CD4-positive, alpha-beta T cell treated with Interleukin-17A for 1 hour (primary cell): ENCODE measurements around the gene RTP5.
A peak's percentile ranks its signal among the peaks of the same experiment; 100 is the strongest.
"Not testable (repeated sequence)": the region's sequence is repeated elsewhere in the genome, so short reads cannot be mapped to it uniquely, and the experiment has no call there.

Source experiments
- DNase-seq: peaks from one replicate; pipeline ENCODE4 v3.0.0-alpha.2; 2020

RTP5 gene

DNA sequence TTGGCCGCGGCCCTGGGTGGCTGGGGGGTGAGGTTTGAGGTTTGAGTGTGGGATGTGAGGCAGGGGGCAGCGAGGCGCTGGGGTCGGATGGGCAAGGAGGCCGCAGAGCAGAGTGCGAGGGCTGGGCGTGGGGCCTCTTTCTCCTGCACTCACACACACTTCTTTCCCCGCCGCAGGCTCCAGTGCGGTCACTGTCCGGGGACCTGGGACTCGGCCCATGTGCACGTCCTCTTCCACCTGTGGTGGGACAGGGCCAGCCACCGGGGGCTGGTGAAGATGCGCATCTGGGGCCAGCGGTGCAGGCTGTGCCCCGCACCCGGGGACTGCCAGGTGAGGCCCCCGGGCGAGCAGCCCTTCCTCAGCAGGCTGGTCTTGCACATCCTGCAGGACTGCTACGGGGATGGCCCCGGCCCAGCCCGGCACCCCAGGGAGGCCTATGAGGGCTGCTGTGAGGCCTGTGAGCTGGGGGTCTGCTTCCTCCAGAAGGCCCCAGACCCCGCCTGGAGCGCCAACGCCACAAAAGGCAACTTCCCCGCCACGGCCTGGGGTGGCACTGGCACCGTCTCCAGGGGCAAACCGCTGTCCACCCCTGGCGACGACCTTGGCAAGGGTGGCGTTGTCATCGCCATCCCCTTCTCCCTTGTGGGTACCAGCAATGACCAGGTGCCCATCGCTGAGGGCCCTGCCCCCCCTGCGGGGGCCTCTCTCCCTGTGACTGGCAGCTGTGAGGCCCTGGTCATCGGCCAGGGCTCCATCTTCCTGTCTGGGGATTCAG lies 2.2 kb downstream of the RTP5 start:
- DNase-seq, result no peak

DNA sequence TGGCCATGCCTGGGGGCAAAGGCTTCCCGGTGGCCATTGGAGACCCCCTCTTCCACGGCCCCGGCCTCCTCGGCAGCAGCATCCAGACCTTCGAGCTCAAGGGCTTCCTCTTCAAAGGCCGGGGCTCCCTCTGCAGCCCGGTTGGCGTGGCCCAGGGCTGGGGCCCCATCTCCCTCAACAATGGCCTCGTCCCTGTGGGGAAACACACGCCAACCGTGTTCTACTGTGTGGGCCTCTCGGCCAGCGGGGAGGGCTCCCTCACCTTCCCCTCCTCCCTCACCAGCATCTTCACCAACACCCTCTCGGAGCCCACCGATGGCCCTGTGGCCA lies 2.7 kb downstream of the RTP5 start:
- DNase-seq, result no peak

DNA sequence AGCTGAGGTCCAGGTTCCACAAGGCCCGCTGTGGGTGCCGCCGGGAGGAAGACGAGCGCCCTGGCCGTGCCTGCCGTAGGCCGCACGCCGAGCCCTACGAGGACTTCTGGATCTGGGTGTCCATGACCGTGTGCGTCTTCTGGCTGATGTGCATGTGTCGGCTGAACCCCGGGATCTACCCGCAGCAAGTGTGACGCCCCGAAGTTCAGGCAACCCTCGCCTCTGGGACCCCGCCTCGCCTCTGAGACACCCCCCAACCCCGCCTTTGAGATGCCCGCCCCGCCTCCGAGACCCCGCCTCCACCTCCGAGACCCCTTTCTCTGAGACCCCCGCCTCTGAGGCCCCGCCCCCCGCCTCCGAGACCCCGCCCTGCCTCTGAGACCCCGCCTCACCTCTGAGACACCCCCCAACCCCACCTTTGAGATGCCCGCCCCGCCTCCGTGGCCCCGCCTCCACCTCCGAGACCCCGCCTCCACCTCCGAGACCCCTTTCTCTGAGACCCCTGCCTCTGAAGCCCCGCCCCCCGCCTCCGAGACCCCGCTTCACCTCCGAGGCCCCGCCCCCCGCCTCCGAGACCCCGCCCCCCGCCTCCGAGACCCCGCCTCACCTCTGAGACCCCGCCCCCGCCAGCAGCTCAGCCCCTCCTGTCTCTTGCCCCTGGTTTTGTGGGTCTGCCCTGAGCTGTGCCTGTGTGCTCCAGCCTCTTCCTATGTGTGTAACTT lies 3.7 kb downstream of the RTP5 start:
- DNase-seq, result no peak

DNA sequence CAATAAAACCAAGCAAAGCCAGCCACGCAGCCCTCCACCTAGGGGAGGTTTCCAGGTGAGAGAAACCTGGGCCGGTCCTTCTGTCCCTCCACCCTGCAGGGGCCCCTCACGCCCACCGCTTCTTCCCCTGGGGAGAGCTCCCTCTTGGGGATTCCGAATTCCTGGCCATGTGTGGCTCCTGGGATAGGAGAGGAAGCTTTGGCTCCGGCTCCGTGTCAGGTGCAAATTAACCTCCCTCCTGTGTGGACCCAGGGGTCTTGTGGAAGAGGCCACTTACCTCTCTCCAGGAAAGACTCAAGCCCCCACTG lies 4.2 kb downstream of the RTP5 start:
- DNase-seq, result no peak

DNA sequence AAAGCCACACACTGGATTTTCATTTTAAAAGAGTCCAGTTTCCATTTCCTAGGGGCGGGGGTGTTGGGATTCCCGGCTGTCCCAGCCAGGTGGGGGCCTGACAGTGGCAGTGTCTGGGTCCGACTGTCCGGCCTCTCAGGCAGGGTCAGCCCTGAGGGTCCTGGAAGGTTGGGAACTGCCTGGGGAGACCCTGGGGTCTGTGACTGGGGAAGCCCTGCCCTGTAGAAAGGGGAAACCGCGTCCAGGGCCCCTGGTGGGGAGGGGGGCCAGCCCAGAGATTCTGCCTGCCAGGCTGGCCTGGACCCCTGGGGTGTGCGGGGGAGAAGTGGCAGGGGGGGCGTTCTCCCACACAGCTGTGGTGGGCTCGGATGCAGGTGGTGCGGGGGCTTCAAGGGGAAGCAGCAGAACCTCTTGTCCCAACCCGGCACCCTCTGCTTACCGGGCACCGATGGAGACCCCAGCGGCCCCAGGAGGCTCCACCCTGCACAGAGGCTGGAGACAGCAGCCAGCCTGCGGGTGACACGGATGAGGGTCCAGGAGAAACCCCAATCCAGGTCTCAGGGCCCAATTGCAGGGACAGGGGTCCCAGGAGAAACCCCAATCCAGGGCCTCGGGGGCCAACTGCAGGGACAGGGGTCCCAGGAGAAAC lies 4.9 kb downstream of the RTP5 start:
- DNase-seq, result no peak

DNA sequence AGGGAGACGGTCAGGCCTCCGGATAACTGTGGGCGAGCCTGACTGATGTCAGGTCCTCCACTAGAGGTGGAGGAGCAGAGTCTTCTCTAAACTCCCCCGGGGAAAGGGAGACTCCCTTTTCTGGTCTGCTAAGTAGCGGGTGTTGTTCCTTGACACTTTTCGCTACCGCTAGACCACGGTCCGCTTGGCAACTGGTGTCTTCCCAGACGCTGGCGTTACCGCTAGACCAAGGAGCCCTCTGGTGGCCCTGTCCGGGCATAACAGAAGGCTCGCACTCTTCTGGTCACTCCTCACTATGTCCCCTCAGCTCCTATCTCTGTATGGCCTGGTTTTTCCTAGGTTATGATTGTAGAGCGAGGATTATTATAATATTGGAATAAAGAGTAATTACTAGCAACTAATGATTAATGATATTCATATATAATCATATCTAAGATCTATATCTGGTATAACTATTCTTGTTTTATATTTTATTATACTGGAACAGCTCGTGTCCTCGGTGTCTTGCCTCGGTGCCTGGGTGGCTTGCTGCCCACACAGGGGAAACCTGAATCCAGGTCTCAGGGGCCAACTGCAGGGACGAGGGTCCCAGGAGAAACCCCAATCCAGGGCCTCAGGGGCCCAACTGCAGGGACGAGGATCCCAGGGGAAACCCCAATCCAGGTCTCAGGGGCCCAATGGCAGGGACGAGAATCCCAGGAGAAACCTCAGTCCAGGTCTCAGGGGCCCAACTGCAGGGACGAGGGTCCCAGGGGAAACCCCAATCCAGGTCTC lies 6.4 kb downstream of the RTP5 start:
- DNase-seq, result not testable (repeated sequence)

DNA sequence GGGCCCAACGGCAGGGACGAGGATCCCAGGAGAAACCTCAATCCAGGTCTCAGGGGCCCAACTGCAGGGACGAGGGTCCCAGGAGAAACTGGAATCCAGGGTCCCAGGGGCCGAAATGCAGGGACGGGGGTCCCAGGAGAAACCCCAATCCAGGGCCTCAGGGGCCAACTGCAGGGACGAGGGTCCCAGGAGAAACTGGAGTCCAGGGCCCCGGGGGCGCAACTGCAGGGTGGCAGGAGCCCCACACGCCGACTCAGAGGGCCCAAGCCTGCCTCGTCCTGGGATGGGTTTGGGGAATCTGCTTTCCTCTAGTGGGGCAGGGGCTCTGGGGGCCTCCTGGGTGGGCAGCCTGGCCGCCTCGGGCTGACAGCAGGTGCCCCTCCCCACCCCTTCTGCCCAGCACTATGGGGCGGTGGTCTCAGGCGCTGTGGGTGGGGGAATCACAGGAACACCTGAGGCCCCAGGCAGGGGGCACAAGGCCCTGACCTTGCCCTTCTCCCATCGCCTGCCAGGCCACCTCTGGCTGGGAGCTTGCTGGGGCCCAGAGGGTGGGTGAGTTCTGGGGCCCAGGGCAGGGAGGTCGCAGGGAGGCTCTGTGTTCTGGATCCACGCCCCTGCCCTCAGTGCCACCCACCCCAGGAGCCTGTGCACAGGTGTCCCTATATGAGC lies 7.1 kb downstream of the RTP5 start:
- DNase-seq, result no peak

DNA sequence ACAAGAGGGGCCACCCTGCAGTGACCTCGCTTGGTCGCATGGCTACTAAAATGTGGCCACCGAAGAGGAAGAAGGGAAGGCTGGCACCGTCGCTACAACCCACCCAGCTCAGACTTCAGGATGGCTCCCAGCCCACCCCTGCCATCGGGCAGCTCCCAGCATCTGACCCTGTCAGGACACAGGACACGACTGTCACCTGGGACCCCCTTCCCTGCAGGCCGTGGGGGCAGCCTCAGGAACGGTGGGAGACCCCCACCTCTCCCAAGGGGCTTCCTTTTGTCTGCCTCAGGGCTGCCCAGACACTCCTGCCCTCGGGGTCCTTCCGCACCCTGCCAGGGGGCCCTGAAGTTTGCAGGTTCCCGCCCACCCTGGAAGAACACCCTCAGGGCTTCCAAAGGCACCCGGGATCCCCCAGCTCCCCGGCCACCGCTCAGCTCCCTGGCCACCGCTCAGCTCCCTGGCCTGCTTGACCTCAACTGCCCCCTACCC lies 7.7 kb downstream of the RTP5 start:
- no peak for DNase-seq

DNA sequence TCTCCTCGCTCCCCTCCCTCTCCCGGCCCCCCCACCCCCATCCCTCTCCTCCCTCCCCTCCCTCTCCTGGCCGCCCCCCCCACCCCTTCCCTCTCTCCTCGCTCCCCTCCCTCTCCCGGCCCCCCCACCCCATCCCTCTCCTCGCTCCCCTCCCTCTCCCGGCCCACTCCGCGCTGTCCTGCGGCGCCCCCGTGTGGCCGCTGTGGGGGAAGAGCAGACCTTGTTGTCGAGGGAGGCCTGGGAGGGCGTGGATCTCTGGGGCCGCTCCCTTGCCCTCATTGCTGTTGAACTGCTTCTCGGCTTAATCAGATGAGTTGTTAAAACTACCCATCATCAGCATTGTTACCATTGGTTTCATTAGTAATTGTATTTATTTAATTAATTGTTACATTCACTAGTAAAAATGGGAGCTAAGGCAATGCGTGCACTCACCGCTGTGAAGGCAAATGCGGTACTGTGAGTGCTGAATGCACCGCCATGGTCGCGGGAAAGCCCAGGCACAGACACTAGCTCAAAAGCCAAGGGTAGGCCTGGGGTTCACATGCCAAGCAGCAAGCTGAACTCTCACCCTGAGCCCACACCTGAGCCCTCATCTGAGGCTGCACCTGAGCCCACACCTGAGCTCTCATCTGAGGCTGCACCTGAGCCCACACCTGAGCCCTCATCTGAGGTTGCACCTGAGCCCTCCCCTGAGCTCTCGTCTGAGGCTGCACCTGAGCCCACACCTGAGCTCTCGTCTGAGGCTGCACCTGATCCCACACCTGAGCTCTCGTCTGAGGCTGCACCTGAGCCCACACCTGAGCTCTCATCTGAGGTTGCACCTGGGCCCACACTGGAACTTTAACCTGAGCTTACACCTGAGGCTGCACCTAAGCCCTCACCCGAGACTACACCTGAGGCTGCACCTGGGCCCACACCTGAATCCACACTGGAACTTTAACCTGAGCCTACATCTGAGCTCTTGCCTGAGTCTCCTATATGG lies 8.8 kb downstream of the RTP5 start:
- DNase-seq, result peak; percentile 80

DNA sequence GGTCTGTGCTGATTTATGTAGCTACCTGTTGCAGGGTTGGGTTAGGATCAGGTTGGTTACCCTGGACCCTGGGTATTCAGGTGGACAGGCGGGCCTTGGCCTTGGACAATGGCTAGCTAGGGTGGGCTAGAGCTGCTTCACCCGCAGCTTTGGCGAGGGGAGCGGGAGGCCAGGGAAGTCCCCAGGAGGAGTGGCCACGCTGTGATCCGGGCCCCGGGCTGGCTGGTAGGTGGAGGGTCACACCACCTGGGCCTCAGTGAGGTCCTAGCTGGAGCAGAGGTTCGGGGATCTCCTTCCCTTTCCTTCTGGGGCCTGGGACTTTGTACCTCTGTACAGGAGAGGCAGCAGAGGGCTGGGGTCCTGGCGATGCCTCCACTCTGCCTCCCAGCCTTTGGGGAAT lies 9.8 kb downstream of the RTP5 start:
- DNase-seq, result no peak

DNA sequence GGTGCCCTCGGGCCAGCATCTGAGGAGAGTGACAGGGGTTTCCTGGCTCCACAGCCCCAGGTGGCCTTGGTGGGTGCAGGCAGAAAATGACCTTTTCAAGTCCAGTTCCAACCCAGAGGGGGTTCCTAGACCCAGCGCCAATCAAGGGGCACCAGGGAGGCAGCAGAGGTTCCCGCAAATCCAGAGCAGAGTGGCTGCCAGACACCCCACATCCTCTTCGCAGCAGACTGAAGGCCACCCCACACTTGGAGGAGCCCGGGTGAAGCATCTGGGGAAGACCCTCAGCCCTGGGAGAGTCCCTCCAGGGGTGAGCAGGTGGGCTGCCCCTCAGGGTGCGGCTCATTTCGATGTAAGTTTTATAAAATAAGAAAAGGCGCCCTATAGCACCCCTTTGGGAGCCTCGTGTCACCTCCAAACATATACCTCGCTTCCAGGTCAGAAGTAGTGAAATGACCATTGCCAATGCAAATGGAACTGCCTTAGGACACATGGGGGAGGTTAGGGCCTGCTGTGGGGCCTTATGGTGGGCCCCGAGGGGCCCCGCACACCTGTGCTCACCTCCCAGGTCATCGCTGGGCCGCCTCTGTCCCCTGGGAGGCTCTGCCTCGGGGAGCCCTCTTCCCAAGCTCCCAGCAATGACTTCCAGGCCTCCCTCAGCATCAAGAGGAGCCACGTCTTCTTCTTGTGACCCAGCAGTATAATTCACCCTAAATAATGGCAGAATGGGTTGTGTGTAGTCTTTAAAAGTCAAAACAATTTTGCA lies 11.0 kb downstream of the RTP5 start:
- DNase-seq, result no peak

DNA sequence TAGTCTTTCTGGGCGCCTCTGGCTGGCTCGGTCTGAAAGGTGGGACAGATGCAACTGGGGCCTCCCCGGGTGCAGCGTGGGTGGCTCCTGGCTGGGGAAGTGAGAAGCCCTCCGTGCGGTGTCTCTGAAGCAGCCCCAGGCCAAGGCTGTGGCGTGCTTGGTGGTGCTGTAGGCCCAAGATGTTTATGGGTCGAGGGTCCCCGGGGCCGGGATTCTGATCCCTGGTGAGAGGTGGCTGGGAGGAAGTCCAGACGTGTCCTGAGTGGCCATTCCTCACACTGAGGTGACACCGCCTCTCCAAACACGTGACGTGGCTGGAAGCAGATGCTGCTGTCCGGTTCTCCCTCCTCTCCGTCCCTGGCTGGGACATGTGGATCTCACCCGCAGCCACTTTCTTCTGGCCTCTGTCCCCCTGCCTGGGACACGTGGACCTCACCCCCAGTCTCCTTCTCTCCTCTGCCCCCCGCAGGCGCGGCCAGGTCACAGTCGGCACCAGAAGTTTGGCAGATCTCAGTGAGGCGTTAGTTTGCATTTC lies 12.6 kb downstream of the RTP5 start:
- peak; percentile 30 for DNase-seq

DNA sequence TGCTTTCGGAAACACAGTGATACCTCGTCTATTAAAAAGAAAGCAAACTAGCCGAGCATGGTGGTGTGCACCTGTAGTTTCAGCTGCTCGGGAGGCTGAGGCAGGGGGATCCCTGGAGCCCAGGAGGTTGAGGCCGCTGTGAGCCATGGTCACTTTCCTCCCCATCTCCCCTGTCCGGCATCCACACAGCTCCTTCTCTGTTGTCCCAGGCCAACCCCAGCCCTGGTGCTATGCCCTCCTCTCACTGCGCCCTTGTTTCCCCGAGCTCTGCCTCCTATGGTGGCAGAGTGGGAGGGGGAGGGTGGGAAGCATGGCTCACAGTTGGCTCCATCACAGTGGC lies 15.4 kb downstream of the RTP5 start:
- DNase-seq, result no peak

DNA sequence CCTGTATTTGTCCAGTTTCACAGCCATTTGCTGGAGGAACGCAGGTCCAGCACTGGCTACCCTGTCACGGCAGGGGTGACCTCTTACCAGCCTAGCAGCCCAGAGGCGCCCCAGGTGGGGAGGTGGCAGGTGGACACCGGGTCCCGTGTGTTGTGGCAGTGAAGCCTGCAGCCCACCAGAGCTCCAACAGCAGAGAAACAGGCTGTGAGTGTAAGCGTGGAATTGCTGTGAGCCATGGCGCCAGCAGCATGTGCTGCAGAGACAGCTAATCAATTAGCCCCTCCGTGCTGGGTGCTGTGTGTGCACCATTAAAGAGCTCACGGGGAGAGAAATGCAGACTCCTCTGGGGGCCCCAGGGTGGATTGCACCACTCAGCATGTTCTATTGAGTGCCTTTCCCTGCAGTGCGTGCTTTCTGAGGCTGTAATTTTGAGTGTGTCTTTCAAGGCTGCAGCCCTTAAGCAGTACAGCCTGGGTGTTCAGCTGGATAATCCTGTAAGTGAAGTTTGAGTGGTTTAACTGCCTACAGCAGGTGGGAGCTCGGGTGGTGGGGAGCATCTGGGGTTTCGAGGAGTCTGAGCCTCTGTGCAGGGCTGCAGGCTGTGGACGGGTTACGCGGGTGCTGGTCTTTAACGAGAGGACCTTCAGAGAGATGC lies 15.9 kb downstream of the RTP5 start:
- no peak for DNase-seq

DNA sequence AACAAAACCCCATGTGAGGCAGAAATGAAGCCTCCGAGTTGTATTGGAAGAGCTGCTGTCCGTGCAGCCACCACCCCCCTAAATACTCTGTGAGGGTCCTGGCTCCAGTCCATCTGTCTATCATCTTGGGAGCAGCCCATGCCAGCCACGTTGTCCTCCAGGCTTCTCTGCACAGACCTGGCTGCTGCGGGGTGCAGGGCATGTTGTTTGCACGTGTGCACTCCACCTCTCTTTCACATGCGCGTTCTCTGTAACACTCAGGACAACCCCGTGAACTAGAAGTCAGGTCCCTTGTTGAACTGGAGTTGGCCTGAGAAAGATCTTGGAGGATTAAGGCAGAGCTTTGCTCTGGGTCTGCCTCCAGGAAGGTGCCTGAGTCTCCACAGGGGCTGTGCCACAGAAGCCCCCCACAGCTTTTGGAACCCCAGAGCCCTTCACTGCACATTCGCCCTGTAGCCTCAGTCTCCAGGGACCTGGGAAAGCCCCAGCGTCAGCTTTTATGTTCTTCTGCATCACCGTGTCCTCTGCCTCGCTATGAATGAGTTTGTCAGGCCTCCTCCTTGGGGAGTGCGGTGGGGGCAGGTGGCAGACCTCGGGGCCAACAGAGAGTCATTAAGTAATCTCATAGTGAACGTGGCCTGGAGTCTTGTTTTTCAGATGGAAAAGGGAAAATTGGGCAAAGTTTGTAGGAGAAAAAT lies 16.6 kb downstream of the RTP5 start:
- DNase-seq, result no peak

DNA sequence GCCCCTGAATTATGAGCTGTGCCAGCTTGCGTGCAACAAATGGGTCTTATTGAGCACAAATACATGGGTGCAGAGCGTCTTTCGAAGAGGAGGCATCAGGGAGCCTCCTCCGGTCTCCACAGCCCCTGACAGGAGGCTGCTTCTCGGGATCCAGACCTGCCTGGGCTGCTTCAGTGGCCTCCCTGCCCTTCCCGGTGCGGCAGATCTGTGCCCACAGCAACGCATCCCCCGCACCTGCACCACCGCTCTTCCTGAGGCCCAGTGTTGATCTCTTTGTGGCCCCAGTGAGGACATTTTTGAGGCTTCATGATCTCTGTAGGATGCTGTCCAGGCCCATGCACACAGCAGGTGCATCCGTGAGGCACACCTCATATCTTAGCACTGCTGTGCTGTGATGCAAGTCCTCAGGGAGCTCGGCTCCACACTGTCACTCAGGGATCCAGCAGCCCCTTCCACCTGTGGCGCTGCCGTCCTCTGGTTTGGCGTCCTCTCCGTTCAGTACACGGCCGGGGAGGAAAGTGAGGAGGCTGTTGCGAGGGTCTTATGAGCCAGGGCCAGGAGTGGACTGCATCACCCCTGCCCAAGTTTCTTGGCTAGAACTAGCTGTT lies 17.4 kb downstream of the RTP5 start:
- DNase-seq, result no peak

DNA sequence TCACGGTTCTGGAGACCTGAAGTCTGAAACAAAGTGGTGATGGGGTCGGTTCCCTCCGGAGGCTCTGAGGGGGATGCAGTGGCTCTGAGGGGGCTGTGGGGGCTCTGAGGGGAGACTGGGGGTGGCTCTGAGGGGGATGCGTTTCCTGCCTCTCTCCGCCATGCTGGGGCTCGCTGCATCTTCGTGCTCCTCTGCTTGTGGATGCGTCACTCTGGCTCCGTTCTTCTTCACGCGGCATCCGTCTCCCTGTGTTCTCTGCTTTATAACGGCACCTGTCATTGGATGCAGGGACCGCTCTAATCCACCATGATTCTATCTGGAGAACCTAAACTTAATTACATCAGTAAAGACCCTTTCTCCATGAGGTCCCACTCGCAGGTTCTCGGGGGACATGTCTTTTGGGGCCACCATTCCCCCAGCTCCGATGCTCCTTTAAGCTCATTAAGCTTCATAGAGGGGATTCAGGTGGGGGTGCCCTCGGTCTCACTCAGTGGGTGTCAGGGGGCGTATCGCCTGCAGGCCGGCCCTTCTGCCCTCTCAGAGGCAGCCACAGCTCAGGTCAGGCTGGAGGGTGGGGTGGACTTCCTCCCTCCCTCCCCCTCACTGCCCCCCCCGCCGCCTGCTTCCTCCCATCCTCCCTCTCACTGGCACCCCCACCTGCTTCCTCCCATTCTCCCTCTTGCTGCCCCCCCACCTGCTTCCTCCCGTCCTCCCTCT lies 18.4 kb downstream of the RTP5 start:
- DNase-seq, result no peak

DNA sequence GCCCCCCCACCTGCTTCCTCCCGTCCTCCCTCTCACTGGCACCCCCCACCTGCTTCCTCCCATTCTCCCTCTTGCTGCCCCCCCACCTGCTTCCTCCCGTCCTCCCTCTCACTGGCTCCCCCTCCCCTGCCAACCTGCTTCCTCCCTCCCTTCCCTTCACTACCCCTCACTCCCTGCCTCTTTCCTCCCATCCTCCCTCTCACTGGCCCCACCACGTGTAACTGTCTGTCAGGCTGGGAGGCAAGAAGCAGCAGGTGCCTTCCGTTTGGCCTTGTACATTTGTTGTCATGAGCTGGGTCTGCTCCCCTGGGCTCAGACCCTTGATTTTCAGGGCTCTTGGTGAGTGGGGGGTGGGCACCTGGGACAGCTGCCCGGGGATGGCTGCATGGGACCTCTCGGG lies 19.1 kb downstream of the RTP5 start:
- no peak for DNase-seq
